WTC11 (cell line): ENCODE measurements around the gene SLC24A3.

Experiments
- CREB1 ChIP-seq: sonication (generic); formaldehyde crosslinking; IDR thresholded peaks from 2 replicates; pipeline ENCODE4 v1.8.0; 2023; ENCODE audit warnings: mild to moderate bottlenecking, missing genetic modification reagents
- CTCF ChIP-seq: fragments of 200-600 bp; IDR thresholded peaks from 2 replicates; pipeline ENCODE4 v1.8.0; 2022; ENCODE audit warnings: antibody characterized with exemption
- ZNF263 ChIP-seq: sonication (generic); formaldehyde crosslinking; IDR thresholded peaks from 2 replicates; pipeline ENCODE4 v1.8.1; 2022; ENCODE audit warnings: low read depth, mild to moderate bottlenecking, moderate library complexity, missing genetic modification reagents

DNA sequence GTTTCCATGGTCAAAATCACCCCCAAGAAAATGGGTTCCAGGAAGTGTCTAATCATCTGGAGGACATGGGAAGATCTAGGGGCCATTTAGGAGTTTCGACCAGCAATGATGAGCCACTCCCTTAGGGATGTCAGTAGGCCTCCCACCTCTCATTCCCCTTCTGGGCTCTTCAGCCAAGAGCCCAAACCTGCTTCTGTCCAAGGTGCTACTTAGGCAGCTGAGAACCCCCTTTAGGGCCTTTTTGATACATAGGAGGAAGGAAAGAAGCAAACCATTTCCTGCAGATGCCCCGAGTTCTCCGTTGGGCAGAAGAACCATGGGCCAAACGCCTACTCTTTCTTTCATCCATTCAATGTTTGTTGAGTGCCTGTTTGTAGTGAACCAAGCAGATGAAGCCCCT is 404.2 kb downstream of the SLC24A3 start:
- TF ChIP-seq CTCF (no peak), ZNF263 (CRISPR knock-in tag) (no peak), CREB1 (CRISPR knock-in tag) (no peak)
